Lower lobe of right lung (tissue), 2 donors: Measurements from ENCODE around the gene ABCA1. TPM values are rescaled to one million over a fixed set of nuclear protein-coding genes. Genes with fewer than 3 reads are reported as not detected.
"Not testable (repeated sequence)": the region's sequence is repeated elsewhere in the genome, so short reads cannot be mapped to it uniquely, and the experiment has no call there.

Source experiments
- ATAC-seq, 2 donors: fragments of 200-7000 bp; cut with Tn5 transposase; one replicate each; pipeline ENCODE4 v1.9.1; 2020 to 2022; ENCODE audit warnings: mild to moderate bottlenecking in 2 of 2, moderate library complexity in 2 of 2
- DNase-seq: peaks from one replicate; pipeline ENCODE4 v3.0.0-alpha.2; 2020
- H3K27ac ChIP-seq: fragments of 200-600 bp; one replicate; pipeline ENCODE4 v1.8.0; 2022
- H3K27me3 ChIP-seq: fragments of 200-600 bp; one replicate; pipeline ENCODE4 v1.8.0; 2022; ENCODE audit warnings: low read depth
- H3K36me3 ChIP-seq: fragments of 200-600 bp; one replicate; pipeline ENCODE4 v1.8.0; 2022; ENCODE audit warnings: mild to moderate bottlenecking
- H3K4me1 ChIP-seq: fragments of 200-600 bp; one replicate; pipeline ENCODE4 v1.8.0; 2022
- H3K4me3 ChIP-seq: fragments of 200-600 bp; one replicate; pipeline ENCODE4 v1.8.0; 2022; ENCODE audit warnings: mild to moderate bottlenecking
- H3K9me3 ChIP-seq: fragments of 200-600 bp; one replicate; pipeline ENCODE4 v1.8.0; 2022
- intact Hi-C: fragments of 100-400 bp; cut with DNase I; formaldehyde crosslinking; loops from one replicate; pipeline ENCODE4 v1.11.0; 2022
- long read RNA-seq: library from polyadenylated mRNA; unstranded; transcript quantifications from one replicate; pipeline ENCODE4 v2.0.0, GENCODE V29; 2021
- total RNA-seq: library from RNA; stranded (reverse); fragmentation: NEBNext Ultra II Directional; extraction: Animal tissue kit (Norgen Biotek cat#: 25700); gene quantifications from one replicate; pipeline ENCODE4 v1.2.1, GENCODE V29; 2021
- TF ChIP-seq, protein P1 (sequence below): fragments of 200-600 bp; IDR thresholded peaks from one replicate; pipeline ENCODE4 v1.8.0; 2022; ENCODE audit warnings: antibody characterized with exemption, mild to moderate bottlenecking
- donor health status: DM: no; HTN: yes; CAD: no; lungs with severe emphysema.

ABCA1 gene, protein sequence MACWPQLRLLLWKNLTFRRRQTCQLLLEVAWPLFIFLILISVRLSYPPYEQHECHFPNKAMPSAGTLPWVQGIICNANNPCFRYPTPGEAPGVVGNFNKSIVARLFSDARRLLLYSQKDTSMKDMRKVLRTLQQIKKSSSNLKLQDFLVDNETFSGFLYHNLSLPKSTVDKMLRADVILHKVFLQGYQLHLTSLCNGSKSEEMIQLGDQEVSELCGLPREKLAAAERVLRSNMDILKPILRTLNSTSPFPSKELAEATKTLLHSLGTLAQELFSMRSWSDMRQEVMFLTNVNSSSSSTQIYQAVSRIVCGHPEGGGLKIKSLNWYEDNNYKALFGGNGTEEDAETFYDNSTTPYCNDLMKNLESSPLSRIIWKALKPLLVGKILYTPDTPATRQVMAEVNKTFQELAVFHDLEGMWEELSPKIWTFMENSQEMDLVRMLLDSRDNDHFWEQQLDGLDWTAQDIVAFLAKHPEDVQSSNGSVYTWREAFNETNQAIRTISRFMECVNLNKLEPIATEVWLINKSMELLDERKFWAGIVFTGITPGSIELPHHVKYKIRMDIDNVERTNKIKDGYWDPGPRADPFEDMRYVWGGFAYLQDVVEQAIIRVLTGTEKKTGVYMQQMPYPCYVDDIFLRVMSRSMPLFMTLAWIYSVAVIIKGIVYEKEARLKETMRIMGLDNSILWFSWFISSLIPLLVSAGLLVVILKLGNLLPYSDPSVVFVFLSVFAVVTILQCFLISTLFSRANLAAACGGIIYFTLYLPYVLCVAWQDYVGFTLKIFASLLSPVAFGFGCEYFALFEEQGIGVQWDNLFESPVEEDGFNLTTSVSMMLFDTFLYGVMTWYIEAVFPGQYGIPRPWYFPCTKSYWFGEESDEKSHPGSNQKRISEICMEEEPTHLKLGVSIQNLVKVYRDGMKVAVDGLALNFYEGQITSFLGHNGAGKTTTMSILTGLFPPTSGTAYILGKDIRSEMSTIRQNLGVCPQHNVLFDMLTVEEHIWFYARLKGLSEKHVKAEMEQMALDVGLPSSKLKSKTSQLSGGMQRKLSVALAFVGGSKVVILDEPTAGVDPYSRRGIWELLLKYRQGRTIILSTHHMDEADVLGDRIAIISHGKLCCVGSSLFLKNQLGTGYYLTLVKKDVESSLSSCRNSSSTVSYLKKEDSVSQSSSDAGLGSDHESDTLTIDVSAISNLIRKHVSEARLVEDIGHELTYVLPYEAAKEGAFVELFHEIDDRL (N-terminal part only)
- 46.8 TPM for total RNA-seq
- long read RNA-seq, full-length matches to known transcripts: 1 of 14 reads
- long read RNA-seq, partial matches to known transcripts: 4 of 14 reads
- long read RNA-seq, other reads (novel, unspliced or antisense): 9 of 14 reads

DNA sequence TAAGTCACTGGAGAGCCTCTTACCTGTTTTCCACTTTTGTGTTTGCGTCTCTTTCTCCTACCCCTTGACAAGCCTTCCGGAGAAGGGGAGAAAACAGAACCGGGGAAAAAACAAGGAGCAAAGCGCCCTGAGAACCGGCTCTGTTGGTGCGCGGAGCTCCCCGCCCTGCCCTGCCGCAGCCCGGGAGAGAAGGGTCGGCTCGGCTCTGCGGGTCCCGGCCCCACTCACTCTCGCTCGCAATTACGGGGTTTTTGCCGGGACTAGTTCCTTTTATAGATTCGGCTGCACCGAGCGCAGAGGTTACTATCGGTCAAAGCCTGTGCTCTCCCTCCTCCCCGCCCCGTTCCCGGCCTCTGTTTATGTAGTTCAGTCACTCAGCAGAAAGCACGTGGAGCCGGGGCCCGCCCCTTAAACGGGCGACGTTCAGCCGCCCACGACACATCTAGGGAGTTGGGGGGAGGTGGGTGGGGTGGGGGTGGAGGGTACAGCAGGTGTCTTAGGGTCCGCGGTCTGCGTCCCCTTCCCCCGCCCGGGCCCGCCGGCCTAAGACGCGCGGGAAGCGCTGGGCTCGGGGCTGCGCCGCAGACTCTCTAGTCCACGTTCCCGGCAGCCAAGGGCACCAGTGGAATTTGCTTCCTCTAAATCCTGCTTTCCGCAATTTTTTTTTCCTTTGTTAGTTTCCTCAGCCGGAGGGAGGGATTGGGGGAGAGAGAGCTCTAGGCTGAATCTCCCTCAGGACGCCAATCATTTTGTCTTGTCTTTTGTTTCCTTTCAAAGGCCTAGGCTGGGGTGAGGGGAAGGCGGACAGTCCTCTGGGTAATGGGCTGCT, at the start of gene ABCA1:
TSS of gene ABCA1 (minus strand) at position 244 of the 829 bp plus-strand sequence. CDS start 24,476 bp downstream, outside the sequence.
- ATAC-seq (peak; percentile 89 to 91), DNase-seq (peak; percentile 94)
- TF ChIP-seq, protein P1, sequence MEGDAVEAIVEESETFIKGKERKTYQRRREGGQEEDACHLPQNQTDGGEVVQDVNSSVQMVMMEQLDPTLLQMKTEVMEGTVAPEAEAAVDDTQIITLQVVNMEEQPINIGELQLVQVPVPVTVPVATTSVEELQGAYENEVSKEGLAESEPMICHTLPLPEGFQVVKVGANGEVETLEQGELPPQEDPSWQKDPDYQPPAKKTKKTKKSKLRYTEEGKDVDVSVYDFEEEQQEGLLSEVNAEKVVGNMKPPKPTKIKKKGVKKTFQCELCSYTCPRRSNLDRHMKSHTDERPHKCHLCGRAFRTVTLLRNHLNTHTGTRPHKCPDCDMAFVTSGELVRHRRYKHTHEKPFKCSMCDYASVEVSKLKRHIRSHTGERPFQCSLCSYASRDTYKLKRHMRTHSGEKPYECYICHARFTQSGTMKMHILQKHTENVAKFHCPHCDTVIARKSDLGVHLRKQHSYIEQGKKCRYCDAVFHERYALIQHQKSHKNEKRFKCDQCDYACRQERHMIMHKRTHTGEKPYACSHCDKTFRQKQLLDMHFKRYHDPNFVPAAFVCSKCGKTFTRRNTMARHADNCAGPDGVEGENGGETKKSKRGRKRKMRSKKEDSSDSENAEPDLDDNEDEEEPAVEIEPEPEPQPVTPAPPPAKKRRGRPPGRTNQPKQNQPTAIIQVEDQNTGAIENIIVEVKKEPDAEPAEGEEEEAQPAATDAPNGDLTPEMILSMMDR: no peak
- H3K4me1 ChIP-seq: peaks cover 40% of the 10 kb centered on the region
- peak within 1 kb of the TSS; percentile 95 for H3K4me3 ChIP-seq
- no peaks in the 10 kb centered on the region for H3K27me3 ChIP-seq
- H3K36me3 ChIP-seq: no peaks in the 10 kb centered on the region
- intact Hi-C loops: no loop called here
- H3K27ac ChIP-seq: peak within 1 kb of the TSS; percentile 89
- no peaks in the 10 kb centered on the region for H3K9me3 ChIP-seq

DNA sequence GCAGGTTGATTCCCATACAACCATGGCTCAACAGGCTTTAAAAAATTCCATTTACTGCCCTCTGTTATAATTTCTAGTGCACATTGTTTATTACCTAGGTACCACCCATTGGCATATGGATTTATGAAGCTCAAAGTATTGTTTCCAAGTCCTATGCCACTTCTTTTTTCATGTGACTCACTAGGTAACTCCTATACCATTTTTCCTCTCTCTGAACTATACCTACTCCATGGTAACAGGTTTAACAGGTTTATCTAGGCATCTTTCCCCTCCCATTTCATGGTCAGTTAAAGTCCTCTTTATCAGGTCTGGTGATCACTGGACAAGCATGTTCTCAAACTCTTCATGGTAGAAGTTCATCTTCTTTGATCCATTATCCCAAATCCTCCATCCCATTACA, 49.6 kb upstream of the ABCA1 start:
- DNase-seq (no peak), ATAC-seq (no peak)
- no peaks in the 10 kb centered on the region for H3K9me3 ChIP-seq
- intact Hi-C loops: no loop called here
- no peaks in the 10 kb centered on the region for H3K27me3 ChIP-seq
- TF ChIP-seq, protein P1: no peak
- H3K27ac ChIP-seq: no peak overlapping the region
- H3K4me3 ChIP-seq: no peak overlapping the region
- H3K36me3 ChIP-seq: no peaks in the 10 kb centered on the region
- peaks cover 4% of the 10 kb centered on the region for H3K4me1 ChIP-seq

DNA sequence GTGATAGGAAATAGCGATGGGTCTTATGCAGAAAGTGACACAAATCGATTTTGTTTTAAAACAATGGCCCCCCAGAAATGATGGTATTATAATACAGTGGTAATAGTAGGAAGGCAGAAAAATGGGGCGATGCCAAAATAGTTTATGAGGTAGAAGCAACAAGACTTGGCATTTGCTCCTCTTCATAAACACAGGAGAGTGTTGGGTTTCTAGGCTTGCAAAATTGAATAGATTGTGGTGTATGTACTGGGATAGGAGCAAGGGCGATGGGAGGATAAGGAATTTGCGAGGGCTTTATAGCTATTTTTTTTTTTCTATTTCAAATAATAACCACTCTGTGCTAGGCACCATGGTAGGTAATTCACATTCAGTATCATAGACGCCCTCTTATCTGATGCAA, 49.2 kb upstream of the ABCA1 start:
- intact Hi-C loops: no loop called here
- TF ChIP-seq, protein P1: no peak
- no peak for ATAC-seq

DNA sequence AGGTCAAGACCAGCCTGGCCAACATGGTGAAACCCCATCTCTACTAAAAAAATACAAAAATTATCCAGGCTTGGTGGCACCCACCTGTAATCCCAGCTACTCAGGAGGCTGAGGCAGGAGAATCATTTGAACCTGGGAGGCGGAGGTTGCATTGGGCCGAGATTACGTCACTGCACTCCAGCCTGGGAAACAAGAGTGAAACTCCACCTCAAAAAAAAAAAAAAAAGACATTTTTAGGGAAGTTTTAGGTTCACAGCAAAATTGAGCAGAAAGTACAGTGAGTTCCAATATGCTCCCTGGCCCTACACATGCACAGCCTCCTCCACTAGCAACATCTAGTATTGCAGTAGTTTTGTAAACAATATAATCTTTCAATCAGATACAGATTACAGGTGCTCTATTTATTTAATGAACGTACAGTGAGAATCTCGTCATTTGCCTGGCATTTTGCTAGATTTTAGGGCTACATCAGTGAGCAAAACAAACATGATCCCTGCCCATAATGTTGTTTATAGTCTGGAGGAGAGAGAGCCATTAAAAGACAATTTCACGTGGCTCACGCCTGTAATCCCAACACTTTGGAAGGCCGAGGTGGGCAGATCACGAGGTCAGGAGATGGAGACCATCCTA, 48.1 kb upstream of the ABCA1 start:
- H3K4me1 ChIP-seq, H3K36me3 ChIP-seq, H3K27ac ChIP-seq, intact Hi-C loops, H3K27me3 ChIP-seq, H3K4me3 ChIP-seq, DNase-seq, ATAC-seq, H3K9me3 ChIP-seq: not testable (repeated sequence)

More for the DNA sequence above, 49.2 kb upstream of the ABCA1 start:
- Histone ChIP-seq H3K36me3 (no peaks in the 10 kb centered on the region), H3K9me3 (no peaks in the 10 kb centered on the region), H3K27me3 (no peaks in the 10 kb centered on the region), H3K27ac (no peak overlapping the region), H3K4me3 (no peak overlapping the region), H3K4me1 (no peaks in the 10 kb centered on the region)
- no peak for DNase-seq
